ENCODE results near the gene LRP3.
"Not testable (repeated sequence)": the region's sequence is repeated elsewhere in the genome, so short reads cannot be mapped to it uniquely, and the experiment has no call there.

LRP3 gene

DNA sequence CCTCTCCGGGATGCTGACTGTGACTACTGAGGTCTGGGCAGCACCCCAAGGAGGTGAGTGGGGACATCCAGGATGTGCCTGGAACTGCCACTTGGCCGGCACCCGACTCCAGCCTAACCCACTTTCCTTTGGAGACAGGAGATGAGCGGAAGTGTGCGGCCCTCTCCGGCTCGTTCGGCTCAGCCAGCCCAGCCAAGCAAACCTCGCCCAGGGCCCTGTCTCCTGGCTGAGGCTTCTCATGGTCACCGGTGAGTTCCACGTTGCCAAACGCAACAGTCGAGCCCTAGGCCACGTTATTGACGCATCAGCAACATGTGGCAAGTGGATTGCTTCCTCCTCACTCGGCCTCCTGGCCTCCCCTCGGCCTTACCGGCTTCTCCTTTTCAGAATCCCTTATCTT lies 26.0 kb downstream of the LRP3 start:
- Histone ChIP-seq H3K27me3 (ENCODE audit: control insufficient read depth in 3 of 3, insufficient read depth in 3 of 3, low read depth in 1 of 3, low read length in 3 of 3) (peaks cover 2 to 48% (median 15%) of the 10 kb centered on the region in 3 experiments), H3K4ac (ENCODE audit: low read length) (no peak overlapping the region)
- no CpG with 5 or more reads among the region's 18 CpGs for WGBS, 2 donors (ENCODE audit: extremely low coverage in 2 of 2, insufficient read length in 2 of 2, insufficient replicate concordance in 1 of 2)

GRCh38 chr19:33220735-33221134 lies 26.6 kb downstream of the LRP3 start:
- H3K27me3 ChIP-seq (ENCODE audit: control insufficient read depth in 3 of 3, insufficient read depth in 3 of 3, low read depth in 1 of 3, low read length in 3 of 3) = peaks cover 8 to 53% (median 22%) of the 10 kb centered on the region in 3 experiments
- H3K79me1 ChIP-seq (ENCODE audit: low read depth, low read length) = no peaks in the 10 kb centered on the region
- no peaks in the 10 kb centered on the region for H3K36me3 ChIP-seq (replicated peaks in 1 of 2; ENCODE audit: control insufficient read depth in 2 of 2, insufficient read depth in 2 of 2, low read length in 2 of 2)
- H2BK15ac ChIP-seq (ENCODE audit: low read length) = no peak overlapping the region
- H3K23ac ChIP-seq (ENCODE audit: low read depth, low read length, poor library complexity) = no peak overlapping the region
- H3K9me3 ChIP-seq (replicated peaks in 1 of 2; ENCODE audit: control insufficient read depth in 2 of 2, insufficient read depth in 1 of 2, low read depth in 1 of 2, low read length in 2 of 2) = no peaks in the 10 kb centered on the region
- no peak overlapping the region for H3K4me2 ChIP-seq (ENCODE audit: insufficient read depth, low read length, poor library complexity, severe bottlenecking)
- H4K91ac ChIP-seq (ENCODE audit: low read depth, low read length, poor library complexity) = no peak overlapping the region
- no CpG with 5 or more reads among the region's 9 CpGs for WGBS, 2 donors (ENCODE audit: extremely low coverage in 2 of 2, insufficient read length in 2 of 2, insufficient replicate concordance in 1 of 2)
- no peak overlapping the region for H3K14ac ChIP-seq (ENCODE audit: low read length)
- H3K4me1 ChIP-seq (ENCODE audit: control insufficient read depth in 2 of 2, insufficient read depth in 1 of 2, low read depth in 1 of 2, low read length in 2 of 2) = peaks cover 0 to 16% of the 10 kb centered on the region in 2 donors
- H3K18ac ChIP-seq (ENCODE audit: low read length) = peak overlapping the region; percentile 25
- no peak overlapping the region for H3K9ac ChIP-seq (ENCODE audit: low read depth, low read length, poor library complexity)
- no peak overlapping the region for H2BK120ac ChIP-seq (ENCODE audit: low read depth, low read length)
- DNase-seq (ENCODE audit: low spot score) = no peak
- H3K27ac ChIP-seq (replicated peaks; ENCODE audit: low read length) = no peak overlapping the region
- no peak overlapping the region for H4K8ac ChIP-seq (ENCODE audit: low read depth, low read length)
- H2AFZ ChIP-seq (ENCODE audit: low read length) = no peak overlapping the region
- H2BK5ac ChIP-seq (ENCODE audit: low read length) = no peak overlapping the region
- no peak overlapping the region for H2AK5ac ChIP-seq (ENCODE audit: low read depth, low read length)
- H3K4ac ChIP-seq (ENCODE audit: low read length) = no peak overlapping the region
- H3K4me3 ChIP-seq (ENCODE audit: low read length in 2 of 2) = no peak overlapping the region
- no peak overlapping the region for H2BK12ac ChIP-seq (ENCODE audit: low read length)

More for the DNA sequence above, 26.0 kb downstream of the LRP3 start:
- peak overlapping the region; percentile 95 for H2BK15ac ChIP-seq (ENCODE audit: low read length)
- H3K18ac ChIP-seq (ENCODE audit: low read length) = peak overlapping the region; percentile 63
- no peak overlapping the region for H3K27ac ChIP-seq (replicated peaks; ENCODE audit: low read length)
- H3K79me1 ChIP-seq (ENCODE audit: low read depth, low read length) = no peaks in the 10 kb centered on the region
- no peaks in the 10 kb centered on the region for H3K36me3 ChIP-seq (replicated peaks in 1 of 2; ENCODE audit: control insufficient read depth in 2 of 2, insufficient read depth in 2 of 2, low read length in 2 of 2)
- H4K8ac ChIP-seq (ENCODE audit: low read depth, low read length) = no peak overlapping the region
- H3K4me1 ChIP-seq (ENCODE audit: control insufficient read depth in 2 of 2, insufficient read depth in 1 of 2, low read depth in 1 of 2, low read length in 2 of 2) = peaks cover 0 to 16% of the 10 kb centered on the region in 2 donors
- H2BK12ac ChIP-seq (ENCODE audit: low read length) = peak overlapping the region; percentile 4
- H2BK5ac ChIP-seq (ENCODE audit: low read length) = no peak overlapping the region
- peak overlapping the region; percentile 50 for H4K91ac ChIP-seq (ENCODE audit: low read depth, low read length, poor library complexity)
- no peak overlapping the region for H3K4me2 ChIP-seq (ENCODE audit: insufficient read depth, low read length, poor library complexity, severe bottlenecking)
- no peak overlapping the region for H2AFZ ChIP-seq (ENCODE audit: low read length)
- H3K4me3 ChIP-seq (ENCODE audit: low read length in 2 of 2) = no peak overlapping the region
- H3K14ac ChIP-seq (ENCODE audit: low read length) = no peak overlapping the region
- H2BK120ac ChIP-seq (ENCODE audit: low read depth, low read length) = no peak overlapping the region
- no peak for DNase-seq (ENCODE audit: low spot score)
- no peak overlapping the region for H3K9ac ChIP-seq (ENCODE audit: low read depth, low read length, poor library complexity)
- no peaks in the 10 kb centered on the region for H3K9me3 ChIP-seq (replicated peaks in 1 of 2; ENCODE audit: control insufficient read depth in 2 of 2, insufficient read depth in 1 of 2, low read depth in 1 of 2, low read length in 2 of 2)
- H2AK5ac ChIP-seq (ENCODE audit: low read depth, low read length) = peak overlapping the region; percentile 86
- peak overlapping the region; percentile 13 for H3K23ac ChIP-seq (ENCODE audit: low read depth, low read length, poor library complexity)

GRCh38 chr19:33221638-33222037 lies 27.5 kb downstream of the LRP3 start:
- WGBS, 2 donors (ENCODE audit: extremely low coverage in 2 of 2, insufficient read length in 2 of 2, insufficient replicate concordance in 1 of 2) = no CpG with 5 or more reads among the region's 6 CpGs

DNA sequence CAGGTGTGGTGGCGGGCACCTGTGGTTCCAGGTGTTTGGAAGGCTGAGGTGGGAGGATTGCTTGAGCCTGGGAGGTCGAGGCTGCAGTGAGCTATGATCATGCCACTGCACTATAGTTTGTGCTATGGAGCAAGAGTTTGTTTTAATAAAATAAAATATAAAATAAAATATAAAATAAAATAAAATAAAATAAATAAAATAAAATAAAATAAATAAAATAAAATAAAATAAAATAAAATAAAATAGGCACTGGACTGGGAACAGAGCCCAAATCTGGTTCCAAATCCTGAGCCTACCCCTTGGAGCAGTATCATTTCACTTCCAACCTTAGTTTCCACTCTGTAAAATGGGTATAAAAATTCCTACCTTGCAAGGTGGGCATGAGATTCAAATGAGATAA lies 28.1 kb downstream of the LRP3 start:
- H3K4me3 ChIP-seq (ENCODE audit: low read length in 2 of 2); H3K23ac ChIP-seq (ENCODE audit: low read depth, low read length, poor library complexity); H2BK5ac ChIP-seq (ENCODE audit: low read length); H3K9ac ChIP-seq (ENCODE audit: low read depth, low read length, poor library complexity); H3K36me3 ChIP-seq (replicated peaks in 1 of 2; ENCODE audit: control insufficient read depth in 2 of 2, insufficient read depth in 2 of 2, low read length in 2 of 2); DNase-seq (ENCODE audit: low spot score); H2AK5ac ChIP-seq (ENCODE audit: low read depth, low read length); H3K9me3 ChIP-seq (replicated peaks in 1 of 2; ENCODE audit: control insufficient read depth in 2 of 2, insufficient read depth in 1 of 2, low read depth in 1 of 2, low read length in 2 of 2); H3K18ac ChIP-seq (ENCODE audit: low read length); H3K27ac ChIP-seq (replicated peaks; ENCODE audit: low read length); H2BK12ac ChIP-seq (ENCODE audit: low read length); H2BK15ac ChIP-seq (ENCODE audit: low read length); H3K14ac ChIP-seq (ENCODE audit: low read length); H3K79me1 ChIP-seq (ENCODE audit: low read depth, low read length); H4K91ac ChIP-seq (ENCODE audit: low read depth, low read length, poor library complexity); H2BK120ac ChIP-seq (ENCODE audit: low read depth, low read length); H2AFZ ChIP-seq (ENCODE audit: low read length); H4K8ac ChIP-seq (ENCODE audit: low read depth, low read length); H3K4ac ChIP-seq (ENCODE audit: low read length); H3K4me2 ChIP-seq (ENCODE audit: insufficient read depth, low read length, poor library complexity, severe bottlenecking): not testable (repeated sequence)
- H3K4me1 ChIP-seq (ENCODE audit: control insufficient read depth in 2 of 2, insufficient read depth in 1 of 2, low read depth in 1 of 2, low read length in 2 of 2) = peaks cover 0 to 20% of the 10 kb centered on the region in 2 donors
- peaks cover 18 to 68% (median 36%) of the 10 kb centered on the region in 3 experiments for H3K27me3 ChIP-seq (ENCODE audit: control insufficient read depth in 3 of 3, insufficient read depth in 3 of 3, low read depth in 1 of 3, low read length in 3 of 3)
- WGBS, 2 donors (ENCODE audit: extremely low coverage in 2 of 2, insufficient read length in 2 of 2, insufficient replicate concordance in 1 of 2) = no CpG with 5 or more reads among the region's 2 CpGs

More at GRCh38 chr19:33221638-33222037, 27.5 kb downstream of the LRP3 start:
- Histone ChIP-seq H3K4ac (ENCODE audit: low read length) (no peak overlapping the region), H3K14ac (ENCODE audit: low read length) (no peak overlapping the region), H3K23ac (ENCODE audit: low read depth, low read length, poor library complexity) (peak overlapping the region; percentile 62), H3K4me2 (ENCODE audit: insufficient read depth, low read length, poor library complexity, severe bottlenecking) (peak overlapping the region; percentile 0), H2AFZ (ENCODE audit: low read length) (no peak overlapping the region), H3K4me3 (ENCODE audit: low read length in 2 of 2) (no peak overlapping the region), H3K4me1 (ENCODE audit: control insufficient read depth in 2 of 2, insufficient read depth in 1 of 2, low read depth in 1 of 2, low read length in 2 of 2) (peaks cover 0 to 20% of the 10 kb centered on the region in 2 donors), H3K9me3 (replicated peaks in 1 of 2; ENCODE audit: control insufficient read depth in 2 of 2, insufficient read depth in 1 of 2, low read depth in 1 of 2, low read length in 2 of 2) (peaks cover 0 to 4% of the 10 kb centered on the region in 2 donors), H3K36me3 (replicated peaks in 1 of 2; ENCODE audit: control insufficient read depth in 2 of 2, insufficient read depth in 2 of 2, low read length in 2 of 2) (no peaks in the 10 kb centered on the region), H2BK12ac (ENCODE audit: low read length) (no peak overlapping the region), H3K79me1 (ENCODE audit: low read depth, low read length) (no peaks in the 10 kb centered on the region), H3K27ac (replicated peaks; ENCODE audit: low read length) (no peak overlapping the region), H2BK120ac (ENCODE audit: low read depth, low read length) (no peak overlapping the region), H2BK15ac (ENCODE audit: low read length) (peak overlapping the region; percentile 15), H3K18ac (ENCODE audit: low read length) (peak overlapping the region; percentile 84), H2BK5ac (ENCODE audit: low read length) (no peak overlapping the region), H2AK5ac (ENCODE audit: low read depth, low read length) (peak overlapping the region; percentile 53), H4K8ac (ENCODE audit: low read depth, low read length) (no peak overlapping the region), H3K9ac (ENCODE audit: low read depth, low read length, poor library complexity) (no peak overlapping the region), H4K91ac (ENCODE audit: low read depth, low read length, poor library complexity) (no peak overlapping the region), H3K27me3 (ENCODE audit: control insufficient read depth in 3 of 3, insufficient read depth in 3 of 3, low read depth in 1 of 3, low read length in 3 of 3) (peaks cover 16 to 62% (median 31%) of the 10 kb centered on the region in 3 experiments)
- no peak for DNase-seq (ENCODE audit: low spot score)
